GM23248 (cell line): ENCODE results near the gene TDRD7.

ENCODE experiments used
- EZH2 ChIP-seq: fragments of 200-600 bp; sonication (generic); IDR thresholded peaks from 2 replicates; pipeline ENCODE4 v1.6.1; 2018; ENCODE audit warnings: antibody characterized with exemption, mild to moderate bottlenecking; ENCODE audit not compliant: insufficient read depth, poor library complexity, severe bottlenecking
- EZH2phosphoT487 ChIP-seq: fragments of 200-600 bp; sonication (generic); IDR thresholded peaks from 2 replicates; pipeline ENCODE4 v1.6.1; 2018; ENCODE audit warnings: antibody characterized with exemption, moderate library complexity, mild to moderate bottlenecking, low read depth; ENCODE audit not compliant: insufficient read depth

- TF ChIP-seq EZH2 (no peak), EZH2phosphoT487 (no peak)
These were observed 23.1 kb upstream of the TDRD7 start for GRCh38 chr9:97388721-97389238.
